Memory B cell (primary cell): ENCODE results near the gene SBNO1.
"Not testable (repeated sequence)": the region's sequence is repeated elsewhere in the genome, so short reads cannot be mapped to it uniquely, and the experiment has no call there.

Experiments
- ATAC-seq: fragments of 150-1000 bp; cut with Tn5 transposase; 2 replicates; pipeline ENCODE4 v1.10.0; 2021; ENCODE audit warnings: low read depth, mild to moderate bottlenecking, moderate library complexity
- DNase-seq, 2 donors: peaks; one replicate each; pipeline ENCODE4 v3.0.0; 2022; ENCODE audit warnings: low spot score in 2 of 2
- H3K27ac Mint-ChIP-seq: one replicate; pipeline ENCODE4 v1.8.0; 2022; ENCODE audit warnings: mild to moderate bottlenecking, moderate library complexity, mixed read lengths
- H3K27me3 Mint-ChIP-seq: one replicate; pipeline ENCODE4 v1.8.0; 2022; ENCODE audit warnings: mixed read lengths
- H3K36me3 Mint-ChIP-seq: one replicate; pipeline ENCODE4 v1.8.0; 2022; ENCODE audit warnings: mild to moderate bottlenecking, mixed read lengths
- H3K4me1 Mint-ChIP-seq: one replicate; pipeline ENCODE4 v1.8.0; 2022; ENCODE audit warnings: mixed read lengths
- H3K4me3 Mint-ChIP-seq: one replicate; pipeline ENCODE4 v1.8.0; 2022; ENCODE audit warnings: mild to moderate bottlenecking, moderate library complexity, mixed read lengths
- H3K9me3 Mint-ChIP-seq: one replicate; pipeline ENCODE4 v1.8.0; 2022; ENCODE audit warnings: mixed read lengths

Gene SBNO1

GRCh38 chr12:123248996-123249741 is 115.5 kb downstream of the SBNO1 start:
- H3K27me3 Mint-ChIP-seq, DNase-seq, H3K9me3 Mint-ChIP-seq, H3K27ac Mint-ChIP-seq, H3K4me3 Mint-ChIP-seq, ATAC-seq: not testable (repeated sequence)
- H3K4me1 Mint-ChIP-seq: peaks cover 35% of the 10 kb centered on the region
- H3K36me3 Mint-ChIP-seq: peaks cover 22% of the 10 kb centered on the region

GRCh38 chr12:123248129-123248528 is 116.5 kb downstream of the SBNO1 start:
- not testable (repeated sequence) for H3K27ac Mint-ChIP-seq, H3K27me3 Mint-ChIP-seq, DNase-seq, ATAC-seq, H3K4me3 Mint-ChIP-seq, H3K9me3 Mint-ChIP-seq
- Mint-ChIP-seq H3K4me1 (peaks cover 37% of the 10 kb centered on the region), H3K36me3 (peaks cover 20% of the 10 kb centered on the region)

DNA sequence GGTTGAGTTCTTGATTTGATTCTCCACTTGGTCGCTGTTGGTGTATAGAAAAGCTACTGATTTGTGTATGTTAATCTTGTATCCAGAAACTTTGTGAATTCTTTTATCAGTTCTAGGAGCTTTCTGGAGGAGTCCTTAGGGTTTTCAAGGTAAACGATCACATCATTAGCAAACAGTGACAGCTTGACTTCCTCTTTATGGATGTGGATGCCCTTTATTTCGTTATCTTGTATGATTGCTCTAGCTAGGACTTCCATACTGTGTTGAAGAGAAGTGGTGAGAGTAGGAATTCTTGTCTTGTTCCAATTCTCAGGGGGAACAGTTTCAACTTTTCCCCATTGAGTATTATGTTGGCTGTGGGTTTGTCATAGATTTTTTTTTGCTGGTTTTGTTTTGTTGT is 119.0 kb downstream of the SBNO1 start:
- Mint-ChIP-seq H3K4me1 (peaks cover 43% of the 10 kb centered on the region), H3K27me3 (no peaks in the 10 kb centered on the region), H3K9me3 (no peaks in the 10 kb centered on the region), H3K27ac (peak overlapping the region; percentile 79), H3K36me3 (peaks cover 23% of the 10 kb centered on the region), H3K4me3 (no peak overlapping the region)
- DNase-seq (no peak), ATAC-seq (no peak)

DNA sequence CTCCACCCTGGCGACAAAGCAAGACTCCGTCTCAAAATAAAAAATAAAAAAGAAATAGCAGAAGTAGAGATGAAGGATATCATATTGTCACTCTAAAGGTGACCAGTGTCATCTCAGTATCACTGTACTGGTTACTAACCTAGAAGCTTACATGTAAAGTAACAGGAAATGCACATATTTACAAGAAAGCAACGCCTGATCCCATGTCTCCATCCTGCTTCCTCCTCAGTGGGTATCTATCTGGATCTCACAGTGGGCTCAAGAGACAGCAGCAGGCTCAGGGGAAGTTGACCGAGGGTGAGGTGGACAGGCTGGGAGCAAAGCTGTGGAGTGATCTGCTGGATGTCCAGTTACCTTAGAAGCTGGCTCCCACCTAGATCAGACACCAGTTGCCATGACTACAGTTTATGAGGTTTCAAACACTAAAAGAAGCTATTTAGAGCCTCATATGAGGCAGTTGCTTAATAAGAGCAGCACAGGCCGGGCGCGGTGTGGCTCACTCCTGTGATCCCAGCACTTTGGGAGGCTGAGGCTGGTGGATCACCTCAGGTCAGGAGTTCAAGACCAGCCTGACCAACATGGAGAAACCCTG is 120.9 kb downstream of the SBNO1 start:
- Mint-ChIP-seq H3K27me3 (no peaks in the 10 kb centered on the region), H3K36me3 (peaks cover 19% of the 10 kb centered on the region), H3K27ac (peak overlapping the region; percentile 20), H3K4me3 (no peak overlapping the region), H3K9me3 (no peaks in the 10 kb centered on the region), H3K4me1 (peaks cover 35% of the 10 kb centered on the region)
- ATAC-seq (no peak), DNase-seq (no peak)

- Mint-ChIP-seq H3K4me1 (peaks cover 34% of the 10 kb centered on the region), H3K36me3 (peaks cover 12% of the 10 kb centered on the region), H3K9me3 (no peaks in the 10 kb centered on the region), H3K27ac (peak overlapping the region; percentile 75), H3K4me3 (no peak overlapping the region), H3K27me3 (no peaks in the 10 kb centered on the region)
- ATAC-seq: no peak
- DNase-seq: no peak
Observed at GRCh38 chr12:123242116-123242904, 122.3 kb downstream of the SBNO1 start.
